Sciatic nerve (tissue), 2 donors: ENCODE measurements around the gene YTHDF2. TPM values are rescaled to one million over a fixed set of nuclear protein-coding genes. Genes with fewer than 3 reads are reported as not detected.
A peak's percentile ranks its signal among the peaks of the same experiment; 100 is the strongest.
"Not testable (repeated sequence)": the region's sequence is repeated elsewhere in the genome, so short reads cannot be mapped to it uniquely, and the experiment has no call there.

Experiments
- ATAC-seq: fragments of 200-7000 bp; cut with Tn5 transposase; one replicate; pipeline ENCODE4 v1.9.1; 2020; ENCODE audit warnings: mild to moderate bottlenecking, moderate library complexity
- DNase-seq: peaks from one replicate; pipeline ENCODE4 v3.0.0-alpha.2; 2020; ENCODE audit warnings: low spot score
- intact Hi-C: fragments of 100-400 bp; cut with DNase I; formaldehyde crosslinking; loops from one replicate; pipeline ENCODE4 v1.14.2; 2022
- total RNA-seq: library from RNA; stranded (reverse); fragmentation: NEBNext Ultra II Directional; extraction: Animal tissue kit (Norgen Biotek cat#: 25700); gene quantifications from one replicate; pipeline ENCODE4 v1.2.1, GENCODE V29; 2021
- donor health status: DM: no; HTN: no; CAD: no.
- donor health status: DM: no; HTN: no; CAD: no.

YTHDF2 gene
- total RNA-seq, 1 donor from 2014 or later = 51.8 TPM

GRCh38 chr1:28791929-28792328 lies 55.2 kb downstream of the YTHDF2 start:
- DNase-seq, intact Hi-C loops, ATAC-seq: not testable (repeated sequence)

DNA sequence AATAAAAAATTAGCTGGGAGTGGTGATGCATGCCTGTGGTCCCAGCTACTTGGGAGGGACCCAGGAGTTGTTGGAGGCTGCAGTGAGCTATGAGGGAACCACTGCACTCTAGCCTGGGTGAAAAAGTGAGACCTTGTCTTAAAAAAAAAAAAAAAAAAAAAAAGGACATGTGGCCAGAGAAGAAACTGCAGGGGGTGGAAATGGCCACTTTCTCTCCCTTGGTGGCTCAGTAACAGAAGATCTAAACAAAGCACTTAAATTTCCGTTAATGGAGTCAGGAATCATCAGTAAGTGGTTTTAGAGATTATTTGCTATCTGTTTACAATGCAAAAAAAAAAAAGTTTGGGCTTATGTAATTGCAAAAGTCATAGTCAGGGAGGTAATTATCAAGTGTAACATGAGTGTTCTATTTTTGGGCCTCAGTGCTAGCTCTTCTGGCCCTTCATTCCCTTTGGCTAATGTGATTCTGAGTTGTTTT lies 55.9 kb downstream of the YTHDF2 start:
- intact Hi-C loops = no loop called here
- ATAC-seq (no peak), DNase-seq (no peak)

DNA sequence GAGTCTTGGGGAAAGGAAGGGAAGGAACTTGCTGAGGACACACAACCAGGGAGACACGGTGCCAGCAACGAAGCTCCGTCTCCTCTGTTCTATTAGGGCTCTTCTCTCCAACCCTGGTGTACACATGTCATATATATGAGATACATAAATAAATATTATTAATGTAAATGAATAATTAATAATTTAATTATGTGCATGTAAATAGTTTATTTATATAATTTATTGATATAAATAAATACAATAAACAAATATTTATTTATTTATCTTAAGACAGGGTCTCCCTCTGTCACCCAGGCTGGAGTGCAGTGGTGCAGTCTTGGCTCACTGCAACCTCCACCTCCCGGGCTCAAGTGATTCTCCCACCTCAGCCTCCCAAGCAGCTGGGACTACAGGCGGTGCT lies 57.8 kb downstream of the YTHDF2 start:
- ATAC-seq, intact Hi-C loops, DNase-seq: not testable (repeated sequence)

DNA sequence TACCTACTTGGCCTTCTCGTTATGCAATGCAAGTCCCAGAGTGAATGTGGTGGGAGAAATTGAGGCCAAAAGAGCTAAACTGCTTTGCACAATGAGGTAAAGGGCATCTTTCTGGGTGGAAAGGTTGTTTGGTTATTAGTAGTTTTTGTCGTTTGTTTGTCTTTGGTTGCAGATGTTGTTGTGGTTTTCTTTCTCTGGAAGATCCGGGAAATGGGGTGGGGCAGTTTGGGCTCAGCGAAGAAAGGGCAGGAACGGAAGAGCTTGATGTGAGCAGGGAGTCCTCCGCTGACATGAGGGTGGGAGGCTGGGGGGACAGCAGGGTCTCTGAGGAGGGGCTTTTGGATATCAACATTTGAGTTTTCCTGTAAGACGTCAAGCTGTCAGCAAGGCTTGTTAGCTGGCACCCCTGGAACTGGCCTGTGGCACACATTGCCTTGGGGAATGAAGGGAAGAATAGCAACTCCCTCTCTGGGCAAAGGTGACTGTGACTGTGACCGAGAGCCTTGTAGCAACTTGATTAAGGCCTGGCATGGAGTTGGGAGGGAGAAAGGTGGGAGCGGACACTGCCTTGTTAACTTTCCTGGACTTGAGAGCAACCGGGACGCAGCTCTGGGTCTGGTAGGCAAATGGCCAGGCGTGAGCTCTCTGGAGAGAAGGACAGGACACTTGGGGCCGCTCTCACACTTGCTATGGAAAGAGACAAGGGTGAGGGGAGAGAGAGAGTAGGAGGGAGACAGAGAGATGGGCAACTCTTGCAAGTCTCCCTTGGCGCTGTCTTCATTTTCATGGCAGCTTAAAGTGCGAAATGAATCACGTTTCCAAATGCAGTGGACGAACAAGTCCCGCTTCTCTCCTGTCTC lies 59.8 kb downstream of the YTHDF2 start:
- no peak for DNase-seq

GRCh38 chr1:28800324-28800723 lies 63.6 kb downstream of the YTHDF2 start:
- DNase-seq (no peak), ATAC-seq (no peak)
- intact Hi-C loops = loop anchor here (10.0 kb wide), 1 partner anchor 64 kb away; no protein-coding TSS in a partner anchor

More for the DNA sequence above, 59.8 kb downstream of the YTHDF2 start:
- intact Hi-C loops = no loop called here
- ATAC-seq = peak; percentile 30

GRCh38 chr1:28801461-28801860 lies 64.7 kb downstream of the YTHDF2 start:
- intact Hi-C loops = loop anchor here (10.0 kb wide), 1 partner anchor 63 kb away; no protein-coding TSS in a partner anchor
- no peak for ATAC-seq
- no peak for DNase-seq

- intact Hi-C loops = loop anchor here (10.0 kb wide), 1 partner anchor 62 kb away; no protein-coding TSS in a partner anchor
- no peak for DNase-seq
- no peak for ATAC-seq
Observed at GRCh38 chr1:28803051-28803450, 66.3 kb downstream of the YTHDF2 start.

DNA sequence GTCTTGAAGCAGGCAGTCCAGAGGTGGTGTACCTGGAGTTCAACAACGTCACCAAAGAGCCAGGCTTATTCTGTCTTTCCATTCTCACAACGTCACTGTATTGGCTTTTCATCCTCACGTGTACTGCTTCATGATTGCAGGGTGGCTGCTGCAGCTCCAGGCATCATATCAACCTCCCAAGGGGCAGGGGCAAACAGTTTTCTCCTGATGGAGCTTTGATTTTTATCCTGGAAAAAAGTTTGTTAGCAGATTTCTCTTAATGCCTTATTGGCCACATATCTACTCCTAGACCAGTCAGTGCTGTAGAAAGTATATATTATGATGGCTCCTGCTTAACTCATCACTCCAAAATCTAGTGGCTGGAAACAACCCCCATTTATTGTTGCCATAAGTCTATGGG lies 66.9 kb downstream of the YTHDF2 start:
- no peak for ATAC-seq
- DNase-seq = no peak
- intact Hi-C loops = loop anchor here (10.0 kb wide), 1 partner anchor 61 kb away; no protein-coding TSS in a partner anchor

- DNase-seq (no peak), ATAC-seq (no peak)
- intact Hi-C loops = loop anchor here (10.0 kb wide), 1 partner anchor 61 kb away; no protein-coding TSS in a partner anchor
Observed at GRCh38 chr1:28804071-28804470, 67.3 kb downstream of the YTHDF2 start.

DNA sequence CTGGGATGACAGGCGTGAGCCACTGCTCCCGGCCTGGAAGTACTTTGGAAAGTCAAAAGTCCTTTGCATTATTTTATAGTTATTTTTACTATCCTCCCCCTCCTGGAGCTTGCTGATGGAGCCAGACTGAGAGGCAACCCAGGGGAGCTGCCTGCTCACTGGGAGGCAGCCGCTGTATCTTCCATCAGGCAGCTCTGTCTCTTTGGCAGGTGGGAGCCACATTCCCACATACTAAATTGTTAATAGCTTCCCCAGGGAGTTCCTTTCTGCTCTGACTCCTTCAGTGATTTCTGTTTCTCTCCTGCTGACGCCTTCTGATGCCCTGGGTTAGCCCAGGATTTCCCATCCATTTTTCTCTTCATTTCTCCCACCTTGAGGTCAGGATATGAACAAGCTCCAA lies 70.3 kb downstream of the YTHDF2 start:
- intact Hi-C loops = loop anchor here (10.0 kb wide), 1 partner anchor 58 kb away; no protein-coding TSS in a partner anchor
- DNase-seq = no peak
- ATAC-seq = no peak

DNA sequence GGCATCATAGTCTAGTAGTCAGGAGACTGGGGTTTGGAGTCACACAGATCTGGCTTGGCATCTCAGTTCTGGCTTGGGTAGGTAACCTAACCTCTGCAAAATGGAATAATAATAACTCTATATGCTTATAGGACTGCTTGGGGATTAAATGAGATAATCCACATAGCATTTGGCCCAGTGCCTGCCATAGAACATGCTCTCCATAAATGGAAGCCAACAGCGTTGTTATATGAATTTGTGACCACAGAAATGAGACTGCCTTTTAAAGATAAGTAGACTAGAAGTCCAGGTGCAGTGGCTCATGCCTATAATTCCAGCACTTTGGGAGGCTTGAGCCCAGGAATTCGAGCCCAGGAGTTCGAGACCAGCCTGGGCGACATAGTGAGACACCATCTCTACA lies 71.2 kb downstream of the YTHDF2 start:
- no peak for ATAC-seq
- intact Hi-C loops = loop anchor here (10.0 kb wide), 1 partner anchor 57 kb away; no protein-coding TSS in a partner anchor

DNA sequence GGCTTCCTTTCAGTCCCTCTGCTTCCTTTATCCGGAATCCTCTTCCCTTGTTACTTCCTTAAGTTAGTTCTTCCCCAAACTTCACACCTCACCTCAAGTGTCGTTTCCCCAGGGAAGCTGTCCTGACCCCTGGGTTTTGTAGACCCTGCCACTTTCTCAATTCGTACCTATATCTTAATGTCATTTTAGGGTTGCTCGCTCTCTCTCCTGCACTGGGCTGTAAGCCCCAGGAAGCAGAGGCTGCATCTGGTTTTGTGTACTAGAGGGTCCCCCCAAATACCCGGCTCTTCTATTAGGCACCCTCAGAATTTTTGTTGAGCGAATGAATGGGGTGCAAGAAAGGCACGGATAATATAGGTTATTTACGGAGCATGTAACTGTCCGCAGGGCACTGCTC lies 74.6 kb downstream of the YTHDF2 start:
- ATAC-seq (no peak), DNase-seq (no peak)
- intact Hi-C loops = no loop called here

More for the DNA sequence above, 71.2 kb downstream of the YTHDF2 start:
- DNase-seq = no peak

- no peak for DNase-seq
- intact Hi-C loops = no loop called here
- ATAC-seq = no peak
Observed at GRCh38 chr1:28811766-28812668, 75.3 kb downstream of the YTHDF2 start, which contains the start of gene OPRD1. Gene OPRD1, plus strand, starts transcription at chr1:28812170. Its CDS starts 214 bp downstream, at chr1:28812384.

- ATAC-seq = no peak
- no peak for DNase-seq
- intact Hi-C loops = no loop called here
Observed at GRCh38 chr1:28812669-28813468, 76.1 kb downstream of the YTHDF2 start.

DNA sequence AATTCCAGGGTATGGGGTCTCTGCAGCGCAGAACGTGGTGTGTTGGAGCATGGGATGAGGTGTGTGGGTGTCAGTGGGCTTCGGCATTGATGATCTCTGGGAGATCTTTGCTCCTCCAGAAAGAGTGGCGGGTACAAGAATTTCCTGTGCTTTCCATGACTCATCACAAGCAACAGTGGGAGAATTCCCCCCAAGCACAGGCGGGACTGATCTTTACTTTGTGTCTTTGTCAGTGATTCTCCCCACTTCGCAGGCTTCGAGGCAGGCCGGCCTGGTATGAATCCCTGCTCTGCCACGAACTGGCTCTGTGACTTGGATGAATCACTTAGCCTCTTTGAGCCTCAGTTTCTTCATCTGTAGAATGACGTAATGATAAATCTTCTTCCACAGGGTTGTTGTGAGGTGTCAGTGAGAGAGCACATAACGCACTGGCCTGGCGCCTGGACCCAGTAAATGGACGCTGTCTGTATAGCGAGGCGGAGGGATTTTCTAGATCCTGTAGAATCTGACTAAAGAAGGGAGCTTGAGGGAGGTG lies 77.3 kb downstream of the YTHDF2 start:
- intact Hi-C loops = no loop called here
- DNase-seq (no peak), ATAC-seq (no peak)

GRCh38 chr1:28815533-28816185 lies 78.9 kb downstream of the YTHDF2 start:
- intact Hi-C loops = no loop called here
- ATAC-seq (no peak), DNase-seq (no peak)

DNA sequence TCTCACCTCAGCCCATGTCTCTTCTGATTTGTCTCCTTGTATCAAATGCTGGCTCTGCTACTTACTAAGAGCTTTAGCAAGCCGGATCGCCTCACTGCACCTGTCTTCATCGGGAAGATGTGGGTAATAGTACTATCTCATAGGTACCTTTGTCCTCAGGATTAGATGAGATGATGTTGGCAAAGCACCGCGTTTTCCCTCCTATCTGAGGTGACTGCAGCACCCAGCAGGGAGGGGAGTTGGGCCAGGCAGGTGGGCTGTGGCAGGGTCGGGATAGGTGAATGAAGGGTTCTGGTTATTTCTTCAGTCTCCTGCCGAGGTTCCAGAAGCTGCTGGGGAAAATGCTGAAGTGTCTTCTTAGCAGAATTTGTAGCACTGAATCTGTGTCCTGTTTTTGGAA lies 80.4 kb downstream of the YTHDF2 start:
- ATAC-seq (no peak), DNase-seq (no peak)
- intact Hi-C loops = no loop called here

GRCh38 chr1:28819020-28819419 lies 82.3 kb downstream of the YTHDF2 start:
- intact Hi-C loops = no loop called here
- ATAC-seq (no peak), DNase-seq (no peak)
